GM12878 (cell line): ENCODE data around the gene ZC3H7B. TPM values are rescaled to one million over a fixed set of nuclear protein-coding genes. Genes with fewer than 3 reads are reported as not detected.
A peak's percentile ranks its signal among the peaks of the same experiment; 100 is the strongest.

Source experiments
- ATF7 ChIP-seq: fragments of 450-650 bp; IDR thresholded peaks from 2 replicates; pipeline ENCODE4 v1.6.1; 2016; ENCODE audit warnings: low read depth, mild to moderate bottlenecking
- CREB1 ChIP-seq: IDR thresholded peaks from 2 replicates; pipeline ENCODE4 v1.6.1; 2012; ENCODE audit warnings: low read depth, mild to moderate bottlenecking, inconsistent platforms
- EGR1 ChIP-seq, 2 experiments: IDR thresholded peaks; 1 replicate in 1 of 2; 2 replicates in 1 of 2; pipeline ENCODE4 v1.6.1; 2011 to 2012; ENCODE audit warnings: low read depth in 2 of 2, low read length in 2 of 2, borderline replicate concordance in 1 of 2, mild to moderate bottlenecking in 1 of 2, moderate library complexity in 1 of 2
- EP300 ChIP-seq, 2 experiments: fragments of 150-350 bp in 1 of 2; IDR thresholded peaks; 2 replicates each; pipeline ENCODE4 v1.6.1; 2011 to 2012; ENCODE audit warnings: low read depth in 2 of 2, low read length in 2 of 2, borderline replicate concordance in 1 of 2, improper control_type of control experiment in 1 of 2, inconsistent platforms in 1 of 2; ENCODE audit not compliant: control insufficient read depth in 1 of 2
- MEF2B ChIP-seq: fragments of 450-650 bp; IDR thresholded peaks from 2 replicates; pipeline ENCODE4 v1.6.1; 2018; ENCODE audit warnings: mild to moderate bottlenecking, moderate library complexity; ENCODE audit not compliant: partially characterized antibody, poor library complexity, severe bottlenecking
- NFYA ChIP-seq: IDR thresholded peaks from 2 replicates; pipeline ENCODE4 v1.6.1; 2011; ENCODE audit warnings: low read depth, mild to moderate bottlenecking, low read length, improper control_type of control experiment, borderline replicate concordance
- NFYB ChIP-seq: IDR thresholded peaks from 2 replicates; pipeline ENCODE4 v1.6.1; 2011; ENCODE audit warnings: low read depth, mild to moderate bottlenecking, low read length, improper control_type of control experiment, moderate library complexity; ENCODE audit not compliant: insufficient read depth
- POLR2AphosphoS5 ChIP-seq: IDR thresholded peaks from 2 replicates; pipeline ENCODE4 v1.6.1; 2011; ENCODE audit warnings: mild to moderate bottlenecking, low read length, inconsistent platforms
- PRDM15 ChIP-seq: fragments of 450-650 bp; formaldehyde crosslinking; IDR thresholded peaks from 2 replicates; pipeline ENCODE4 v1.4.0; 2020; ENCODE audit warnings: mild to moderate bottlenecking, moderate library complexity
- RCOR1 ChIP-seq: conservative IDR thresholded peaks from 2 replicates; pipeline ENCODE4 v1.6.1; 2012; ENCODE audit warnings: low read depth, low read length, improper control_type of control experiment
- SIX5 ChIP-seq: IDR thresholded peaks from 2 replicates; pipeline ENCODE4 v1.6.1; 2011; ENCODE audit warnings: mild to moderate bottlenecking, low read depth, low read length, moderate library complexity; ENCODE audit not compliant: severe bottlenecking
- TAF1 ChIP-seq: IDR thresholded peaks from 2 replicates; pipeline ENCODE4 v1.6.1; 2011; ENCODE audit warnings: mild to moderate bottlenecking, low read depth, low read length, borderline replicate concordance
- ZNF207 ChIP-seq: fragments of 450-650 bp; IDR thresholded peaks from 2 replicates; pipeline ENCODE4 v1.6.1; 2014; ENCODE audit warnings: antibody characterized with exemption, mild to moderate bottlenecking, borderline replicate concordance
- ZNF622 ChIP-seq: fragments of 450-650 bp; IDR thresholded peaks from 2 replicates; pipeline ENCODE4 v1.6.1; 2017; ENCODE audit warnings: mild to moderate bottlenecking, inconsistent platforms
- polyA plus RNA-seq, 11 experiments: library from polyadenylated mRNA; depleted of rRNA in 4 of 11; unstranded in 6 of 11; stranded (reverse) in 5 of 11; fragments of >200 nt; fragmentation: Nextera tagmentation in 4 of 11; fragmentation: Illumina TruSeq in 1 of 11; extraction: Ambion mirVana in 4 of 11; extraction: Trizol in 1 of 11; gene quantifications; 1 replicate in 1 of 11; 2 replicates in 10 of 11; pipeline versions ENCODE4 v1.2.1 to v1.2.3, GENCODE V29; 2011 to 2016; ENCODE audit warnings: inconsistent platforms in 2 of 11, missing spikeins in 2 of 11, low read depth in 1 of 11
- total RNA-seq, 4 experiments: library from RNA; depleted of rRNA in 3 of 4; stranded (reverse); fragments of >200 nt in 3 of 4; fragmentation: Illumina TruSeq in 1 of 4; extraction: Trizol in 1 of 4; gene quantifications; 2 replicates each; pipeline versions ENCODE4 v1.2.1 to v1.2.3, GENCODE V29; 2013 to 2021
- TF ChIP-seq, protein P1 (sequence below): fragments of 450-650 bp; IDR thresholded peaks from 2 replicates; pipeline ENCODE4 v1.6.1; 2018; ENCODE audit warnings: mild to moderate bottlenecking, low read depth, moderate library complexity; ENCODE audit not compliant: partially characterized antibody
- TF ChIP-seq, protein P2 (sequence below), 3 experiments: IDR thresholded peaks in 2 of 3; conservative IDR thresholded peaks in 1 of 3; 2 replicates each; pipeline ENCODE4 v1.5.1; 2011; ENCODE audit warnings: low read depth in 3 of 3, low read length in 3 of 3, mild to moderate bottlenecking in 3 of 3, control low read depth in 2 of 3, moderate library complexity in 2 of 3, inconsistent platforms in 1 of 3, mixed read lengths in 1 of 3; ENCODE audit not compliant: control insufficient read depth in 2 of 3, insufficient read depth in 1 of 3; ENCODE audit errors: extremely low read depth in 1 of 3
- TF ChIP-seq, protein P3 (sequence below): IDR thresholded peaks from 2 replicates; pipeline ENCODE4 v1.6.1; 2012; ENCODE audit warnings: mild to moderate bottlenecking, low read depth, low read length

ZC3H7B gene
- total and polyA plus RNA-seq, 10 of the 15 experiments (the other 5 are each of a cell fraction or from before 2014, with no cell fraction given): 0.26 to 52.3 (median 22.4) TPM

DNA sequence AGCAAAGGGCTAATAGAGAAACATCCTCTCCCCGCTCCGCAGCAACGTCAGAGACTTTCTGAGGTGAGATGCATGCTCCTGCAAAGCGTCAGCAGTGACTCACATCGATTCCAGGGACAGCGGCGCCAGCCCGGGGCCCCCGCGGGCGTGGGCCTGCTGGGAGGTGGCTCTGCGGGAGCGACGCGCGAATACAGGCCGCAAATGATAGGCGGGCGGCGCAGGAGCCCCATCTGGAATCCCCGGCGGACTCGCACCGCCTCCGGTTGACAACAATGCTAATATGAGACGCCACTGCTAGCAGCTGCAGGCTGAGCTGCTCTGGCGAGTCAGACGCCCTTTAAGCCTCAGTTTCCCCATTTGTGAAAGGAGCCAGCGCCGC, 15.9 kb upstream of the ZC3H7B start (continued):
- TF ChIP-seq, protein P1, sequence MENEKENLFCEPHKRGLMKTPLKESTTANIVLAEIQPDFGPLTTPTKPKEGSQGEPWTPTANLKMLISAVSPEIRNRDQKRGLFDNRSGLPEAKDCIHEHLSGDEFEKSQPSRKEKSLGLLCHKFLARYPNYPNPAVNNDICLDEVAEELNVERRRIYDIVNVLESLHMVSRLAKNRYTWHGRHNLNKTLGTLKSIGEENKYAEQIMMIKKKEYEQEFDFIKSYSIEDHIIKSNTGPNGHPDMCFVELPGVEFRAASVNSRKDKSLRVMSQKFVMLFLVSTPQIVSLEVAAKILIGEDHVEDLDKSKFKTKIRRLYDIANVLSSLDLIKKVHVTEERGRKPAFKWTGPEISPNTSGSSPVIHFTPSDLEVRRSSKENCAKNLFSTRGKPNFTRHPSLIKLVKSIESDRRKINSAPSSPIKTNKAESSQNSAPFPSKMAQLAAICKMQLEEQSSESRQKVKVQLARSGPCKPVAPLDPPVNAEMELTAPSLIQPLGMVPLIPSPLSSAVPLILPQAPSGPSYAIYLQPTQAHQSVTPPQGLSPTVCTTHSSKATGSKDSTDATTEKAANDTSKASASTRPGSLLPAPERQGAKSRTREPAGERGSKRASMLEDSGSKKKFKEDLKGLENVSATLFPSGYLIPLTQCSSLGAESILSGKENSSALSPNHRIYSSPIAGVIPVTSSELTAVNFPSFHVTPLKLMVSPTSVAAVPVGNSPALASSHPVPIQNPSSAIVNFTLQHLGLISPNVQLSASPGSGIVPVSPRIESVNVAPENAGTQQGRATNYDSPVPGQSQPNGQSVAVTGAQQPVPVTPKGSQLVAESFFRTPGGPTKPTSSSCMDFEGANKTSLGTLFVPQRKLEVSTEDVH: no peak
- 0 out of 4 replicates have a peak, but pooled peaks of 1 of the 2 experiments have one; percentile 13 for TF ChIP-seq EP300 (IDR thresholded peaks at IDR 0.05; ENCODE audit: borderline replicate concordance in 1 of 2, control insufficient read depth in 1 of 2, low read depth in 2 of 2, low read length in 2 of 2)
- TF ChIP-seq MEF2B: peak; percentile 22
- TF ChIP-seq ZNF207: no peak
- TF ChIP-seq SIX5: no peak
- TF ChIP-seq TAF1: peak; percentile 22; the same call in 1 of the 2 replicates
- no peak for TF ChIP-seq NFYB
- TF ChIP-seq RCOR1: no peak
- TF ChIP-seq EGR1 (IDR thresholded peaks at IDR 0.05; ENCODE audit: borderline replicate concordance in 1 of 2, low read depth in 2 of 2, low read length in 2 of 2): peak in 1 of 2 experiments; percentile 61; a peak in 1 of 3 replicates
- TF ChIP-seq NFYA: no peak
- TF ChIP-seq ZNF622: no peak
- TF ChIP-seq, protein P2, sequence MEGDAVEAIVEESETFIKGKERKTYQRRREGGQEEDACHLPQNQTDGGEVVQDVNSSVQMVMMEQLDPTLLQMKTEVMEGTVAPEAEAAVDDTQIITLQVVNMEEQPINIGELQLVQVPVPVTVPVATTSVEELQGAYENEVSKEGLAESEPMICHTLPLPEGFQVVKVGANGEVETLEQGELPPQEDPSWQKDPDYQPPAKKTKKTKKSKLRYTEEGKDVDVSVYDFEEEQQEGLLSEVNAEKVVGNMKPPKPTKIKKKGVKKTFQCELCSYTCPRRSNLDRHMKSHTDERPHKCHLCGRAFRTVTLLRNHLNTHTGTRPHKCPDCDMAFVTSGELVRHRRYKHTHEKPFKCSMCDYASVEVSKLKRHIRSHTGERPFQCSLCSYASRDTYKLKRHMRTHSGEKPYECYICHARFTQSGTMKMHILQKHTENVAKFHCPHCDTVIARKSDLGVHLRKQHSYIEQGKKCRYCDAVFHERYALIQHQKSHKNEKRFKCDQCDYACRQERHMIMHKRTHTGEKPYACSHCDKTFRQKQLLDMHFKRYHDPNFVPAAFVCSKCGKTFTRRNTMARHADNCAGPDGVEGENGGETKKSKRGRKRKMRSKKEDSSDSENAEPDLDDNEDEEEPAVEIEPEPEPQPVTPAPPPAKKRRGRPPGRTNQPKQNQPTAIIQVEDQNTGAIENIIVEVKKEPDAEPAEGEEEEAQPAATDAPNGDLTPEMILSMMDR (IDR thresholded peaks at IDR 0.05 in 2 of 3, conservative IDR thresholded peaks at IDR 0.05 in 1 of 3; ENCODE audit: control insufficient read depth in 2 of 3, extremely low read depth in 1 of 3, insufficient read depth in 1 of 3, low read depth in 3 of 3, low read length in 3 of 3): no peak
- TF ChIP-seq PRDM15: no peak
- TF ChIP-seq POLR2AphosphoS5: peak; percentile 68; the same call in 1 of the 2 replicates
- TF ChIP-seq ATF7: no peak
- peak; percentile 91 for TF ChIP-seq CREB1
- TF ChIP-seq, protein P3, sequence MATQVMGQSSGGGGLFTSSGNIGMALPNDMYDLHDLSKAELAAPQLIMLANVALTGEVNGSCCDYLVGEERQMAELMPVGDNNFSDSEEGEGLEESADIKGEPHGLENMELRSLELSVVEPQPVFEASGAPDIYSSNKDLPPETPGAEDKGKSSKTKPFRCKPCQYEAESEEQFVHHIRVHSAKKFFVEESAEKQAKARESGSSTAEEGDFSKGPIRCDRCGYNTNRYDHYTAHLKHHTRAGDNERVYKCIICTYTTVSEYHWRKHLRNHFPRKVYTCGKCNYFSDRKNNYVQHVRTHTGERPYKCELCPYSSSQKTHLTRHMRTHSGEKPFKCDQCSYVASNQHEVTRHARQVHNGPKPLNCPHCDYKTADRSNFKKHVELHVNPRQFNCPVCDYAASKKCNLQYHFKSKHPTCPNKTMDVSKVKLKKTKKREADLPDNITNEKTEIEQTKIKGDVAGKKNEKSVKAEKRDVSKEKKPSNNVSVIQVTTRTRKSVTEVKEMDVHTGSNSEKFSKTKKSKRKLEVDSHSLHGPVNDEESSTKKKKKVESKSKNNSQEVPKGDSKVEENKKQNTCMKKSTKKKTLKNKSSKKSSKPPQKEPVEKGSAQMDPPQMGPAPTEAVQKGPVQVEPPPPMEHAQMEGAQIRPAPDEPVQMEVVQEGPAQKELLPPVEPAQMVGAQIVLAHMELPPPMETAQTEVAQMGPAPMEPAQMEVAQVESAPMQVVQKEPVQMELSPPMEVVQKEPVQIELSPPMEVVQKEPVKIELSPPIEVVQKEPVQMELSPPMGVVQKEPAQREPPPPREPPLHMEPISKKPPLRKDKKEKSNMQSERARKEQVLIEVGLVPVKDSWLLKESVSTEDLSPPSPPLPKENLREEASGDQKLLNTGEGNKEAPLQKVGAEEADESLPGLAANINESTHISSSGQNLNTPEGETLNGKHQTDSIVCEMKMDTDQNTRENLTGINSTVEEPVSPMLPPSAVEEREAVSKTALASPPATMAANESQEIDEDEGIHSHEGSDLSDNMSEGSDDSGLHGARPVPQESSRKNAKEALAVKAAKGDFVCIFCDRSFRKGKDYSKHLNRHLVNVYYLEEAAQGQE: no peak
